H1 (cell line): ENCODE results near the gene SKIL. TPM values are rescaled to one million over a fixed set of nuclear protein-coding genes. Genes with fewer than 3 reads are reported as not detected.

Source experiments
- CTCF ChIA-PET: fragments of 300-600 bp; sonication (Branson Sonifier 250); formaldehyde crosslinking; loops from one replicate; lab custom pipeline; 2021; ENCODE audit not compliant: partially characterized antibody; lab: Charles Lee
- POLR2A ChIA-PET: fragments of 300-600 bp; sonication (Branson Sonifier 250); formaldehyde crosslinking; loops from one replicate; lab custom pipeline; 2021; ENCODE audit warnings: inconsistent platforms; ENCODE audit not compliant: partially characterized antibody; lab: Charles Lee
- DNase-seq, 2 experiments: peaks; one replicate each; pipeline versions ENCODE4 v3.0.0 to v3.0.0-alpha.2; 2010 to 2022; ENCODE audit warnings: low spot score in 2 of 2, low read depth in 1 of 2, mixed read lengths in 1 of 2
- FAIRE-seq: peaks from 2 replicates; lab custom pipeline; 2011; peaks lifted over from hg19 to GRCh38; lab: Jason Lieb, UNC
- H2AFZ ChIP-seq: 2 replicates; pipeline ENCODE4 v1.8.1; 2012; ENCODE audit warnings: low read length, inconsistent platforms
- H2AK5ac ChIP-seq: 2 replicates; pipeline ENCODE4 v1.6.1; 2013; ENCODE audit warnings: low read depth, low read length
- H2BK120ac ChIP-seq: replicated peaks from 2 replicates; pipeline ENCODE3; 2013; ENCODE audit warnings: low read depth, low read length, inconsistent platforms
- H2BK12ac ChIP-seq: 2 replicates; pipeline ENCODE4 v1.6.1; 2013; ENCODE audit warnings: low read depth, low read length
- H2BK15ac ChIP-seq: 2 replicates; pipeline ENCODE4 v1.6.1; 2013; ENCODE audit warnings: low read length
- H2BK20ac ChIP-seq: 2 replicates; pipeline ENCODE4 v1.6.1; 2013; ENCODE audit warnings: low read length
- H2BK5ac ChIP-seq: 2 replicates; pipeline ENCODE4 v1.6.1; 2013; ENCODE audit warnings: low read depth, low read length
- H3K14ac ChIP-seq: 2 replicates; pipeline ENCODE4 v1.6.1; 2013; ENCODE audit warnings: inconsistent platforms; ENCODE audit not compliant: insufficient read length
- H3K18ac ChIP-seq: 2 replicates; pipeline ENCODE4 v1.6.1; 2013; ENCODE audit warnings: low read length; ENCODE audit errors: extremely low read depth
- H3K23ac ChIP-seq: 2 replicates; pipeline ENCODE4 v1.6.1; 2013; ENCODE audit warnings: inconsistent platforms; ENCODE audit not compliant: insufficient read length
- H3K23me2 ChIP-seq: 2 replicates; pipeline ENCODE4 v1.6.1; 2013; ENCODE audit warnings: low read depth, low read length
- H3K27ac ChIP-seq: 2 replicates; pipeline ENCODE4 v1.6.1; 2011; ENCODE audit warnings: low read depth, low read length, inconsistent platforms
- H3K27me3 ChIP-seq, 4 experiments: replicated peaks in 1 of 4; 1 replicate in 1 of 4; 2 replicates in 3 of 4; pipeline versions ENCODE4 v1.6.1 to v1.8.1; 2011 to 2013; ENCODE audit warnings: low read length in 3 of 4, mild to moderate bottlenecking in 3 of 4, inconsistent platforms in 2 of 4, mixed read lengths in 2 of 4, moderate library complexity in 1 of 4; ENCODE audit not compliant: control insufficient read depth in 3 of 4, insufficient read depth in 3 of 4; ENCODE audit errors: extremely low read depth in 1 of 4
- H3K36me3 ChIP-seq, 4 experiments: 2 replicates each; pipeline versions ENCODE4 v1.6.1 to v1.8.1; 2011 to 2013; ENCODE audit warnings: mild to moderate bottlenecking in 4 of 4, low read length in 3 of 4, moderate library complexity in 2 of 4, control low read depth in 1 of 4, inconsistent platforms in 1 of 4; ENCODE audit not compliant: insufficient read depth in 4 of 4, control insufficient read depth in 2 of 4
- H3K4ac ChIP-seq: replicated peaks from 2 replicates; pipeline ENCODE3; 2013; ENCODE audit warnings: low read length, low read depth, mixed read lengths, inconsistent platforms; ENCODE audit not compliant: insufficient read length
- H3K4me1 ChIP-seq, 4 experiments: replicated peaks in 1 of 4; 1 replicate in 1 of 4; 2 replicates in 3 of 4; pipeline versions ENCODE4 v1.6.1 to v1.8.1; 2011 to 2013; ENCODE audit warnings: low read length in 3 of 4, inconsistent platforms in 2 of 4, mixed read lengths in 1 of 4; ENCODE audit not compliant: insufficient read depth in 4 of 4, control insufficient read depth in 3 of 4
- H3K4me2 ChIP-seq, 2 experiments: 2 replicates each; pipeline versions ENCODE4 v1.6.1 to v1.8.1; 2011 to 2013; ENCODE audit warnings: low read depth in 2 of 2, low read length in 2 of 2, control low read depth in 1 of 2, inconsistent platforms in 1 of 2, mild to moderate bottlenecking in 1 of 2; ENCODE audit not compliant: insufficient read depth in 1 of 2
- H3K4me3 ChIP-seq, 4 experiments: fragments of 200-600, 300-600 bp in 1 of 4; sonication (generic), shearing (Covaris generic), sonication (Bioruptor Twin) in 1 of 4; 2 replicates each; pipeline versions ENCODE4 v1.5.1 to v1.8.1; 2011 to 2016; ENCODE audit warnings: low read length in 4 of 4, low read depth in 3 of 4, control low read depth in 2 of 4, inconsistent platforms in 2 of 4, mild to moderate bottlenecking in 2 of 4, mixed read lengths in 1 of 4, moderate library complexity in 1 of 4; ENCODE audit not compliant: insufficient read depth in 2 of 4; ENCODE audit errors: extremely low read depth in 1 of 4
- H3K56ac ChIP-seq: replicated peaks from 2 replicates; pipeline ENCODE3; 2013; ENCODE audit warnings: low read depth, mild to moderate bottlenecking, mixed read lengths, low read length, inconsistent platforms; ENCODE audit not compliant: insufficient read length
- H3K79me1 ChIP-seq: 2 replicates; pipeline ENCODE4 v1.6.1; 2013; ENCODE audit warnings: low read depth, low read length, control low read depth
- H3K79me2 ChIP-seq, 2 experiments: 2 replicates each; pipeline versions ENCODE4 v1.6.1 to v1.8.1; 2012 to 2013; ENCODE audit warnings: low read length in 2 of 2, mild to moderate bottlenecking in 2 of 2, inconsistent platforms in 1 of 2; ENCODE audit not compliant: insufficient read depth in 2 of 2, control insufficient read depth in 1 of 2
- H3K9ac ChIP-seq, 4 experiments: replicated peaks in 1 of 4; 1 replicate in 1 of 4; 2 replicates in 3 of 4; pipeline versions ENCODE4 v1.6.1 to v1.8.1; 2011 to 2013; ENCODE audit warnings: low read depth in 3 of 4, low read length in 3 of 4, control low read depth in 2 of 4, mild to moderate bottlenecking in 2 of 4, moderate library complexity in 2 of 4, inconsistent platforms in 1 of 4; ENCODE audit errors: extremely low read depth in 1 of 4
- H3K9me3 ChIP-seq, 2 experiments: 2 replicates each; pipeline versions ENCODE4 v1.6.1 to v1.8.1; 2012 to 2013; ENCODE audit warnings: mild to moderate bottlenecking in 2 of 2, moderate library complexity in 2 of 2, control low read depth in 1 of 2, inconsistent platforms in 1 of 2, low read depth in 1 of 2, low read length in 1 of 2, mixed read lengths in 1 of 2; ENCODE audit not compliant: insufficient read depth in 2 of 2
- H4K20me1 ChIP-seq, 2 experiments: replicated peaks in 1 of 2; 2 replicates each; pipeline versions ENCODE3 to v1.8.1; 2011 to 2013; ENCODE audit warnings: inconsistent platforms in 2 of 2, low read length in 2 of 2, mild to moderate bottlenecking in 1 of 2; ENCODE audit not compliant: insufficient read depth in 2 of 2, control insufficient read depth in 1 of 2
- H4K5ac ChIP-seq: 2 replicates; pipeline ENCODE4 v1.6.1; 2013; ENCODE audit warnings: low read length, low read depth, mixed read lengths, inconsistent platforms; ENCODE audit not compliant: insufficient read length
- H4K8ac ChIP-seq: 2 replicates; pipeline ENCODE4 v1.8.0; 2013; ENCODE audit warnings: mild to moderate bottlenecking, moderate library complexity, low read length, inconsistent platforms; ENCODE audit not compliant: insufficient read depth; ENCODE audit errors: extremely low read depth
- H4K91ac ChIP-seq: replicated peaks from 2 replicates; pipeline ENCODE3; 2013; ENCODE audit warnings: low read length, mixed read lengths, inconsistent platforms; ENCODE audit not compliant: insufficient read length
- HDAC6 ChIP-seq: IDR thresholded peaks from one replicate; pipeline ENCODE4 v1.7.1; 2012; ENCODE audit warnings: low read depth, mild to moderate bottlenecking, inconsistent platforms, low read length, moderate library complexity
- SAP30 ChIP-seq: fragments of 300-600 bp; sonication (generic); IDR thresholded peaks from 2 replicates; pipeline ENCODE4 v1.7.1; 2012; ENCODE audit warnings: low read length, moderate library complexity, mild to moderate bottlenecking, inconsistent platforms; ENCODE audit not compliant: insufficient read depth, insufficient replicate concordance
- SUZ12 ChIP-seq: fragments of 200-600 bp; sonication (generic); IDR thresholded peaks from 2 replicates; pipeline ENCODE4 v1.6.1; 2012; ENCODE audit warnings: mild to moderate bottlenecking, inconsistent platforms, low read length, moderate library complexity, mixed read lengths
- ZNF274 ChIP-seq: IDR thresholded peaks from 2 replicates; pipeline ENCODE4 v1.7.0; 2012; ENCODE audit warnings: low read length, borderline replicate concordance; ENCODE audit errors: extremely low read depth
- WGBS, 2 experiments: shearing (Covaris generic) in 1 of 2; methylation state at CpG; one replicate each; pipeline versions ENCODE4 v1.1.6 to v1.1.7; 2013 to 2015; ENCODE audit warnings: low lambda C conversion rate in 2 of 2, mixed read lengths in 2 of 2, inconsistent platforms in 1 of 2, low coverage in 1 of 2, missing lambda C conversion rate in 1 of 2; ENCODE audit not compliant: insufficient replicate concordance in 2 of 2, insufficient coverage in 1 of 2, insufficient read length in 1 of 2; ENCODE audit errors: extremely low coverage in 1 of 2, missing lambda C conversion rate in 1 of 2; 5-methylcytosine and 5-hydroxymethylcytosine counted together
- polyA plus RNA-seq, 7 experiments: library from polyadenylated mRNA; depleted of rRNA in 3 of 7; stranded (reverse) in 5 of 7; unstranded in 2 of 7; fragments of >200 nt in 5 of 7; fragments of 200-250 nt in 2 of 7; gene quantifications; 1 replicate in 5 of 7; 2 replicates in 1 of 7; 4 replicates in 1 of 7; pipeline versions ENCODE4 v1.2.1 to v1.2.3, GENCODE V29; 2011 to 2013; ENCODE audit warnings: missing spikeins in 2 of 7, mixed read lengths in 2 of 7
- total RNA-seq: library from RNA; stranded (reverse); fragmentation: NEBNext Ultra II Directional; extraction: Animal tissue kit (Norgen Biotek cat#: 25700); gene quantifications from 2 replicates; pipeline ENCODE4 v1.2.1, GENCODE V29; 2021

Gene SKIL
- total and polyA plus RNA-seq, 2 of the 8 experiments (the other 6 are each of a cell fraction or from before 2014, with no cell fraction given): 13.2 to 277 TPM

GRCh38 chr3:170420307-170420821 is 62.8 kb downstream of the SKIL start:
- TF ChIP-seq SUZ12 (0 out of 2 replicates have a peak, but pooled peaks have one; percentile 18), ZNF274 (no peak), SAP30 (no peak), HDAC6 (no peak)

More at GRCh38 chr3:170420307-170420821, 62.8 kb downstream of the SKIL start:
- H2BK15ac ChIP-seq: no peak overlapping the region
- no peak overlapping the region for H4K8ac ChIP-seq
- H2BK5ac ChIP-seq: no peak overlapping the region
- H3K4me2 ChIP-seq: peak overlapping the region; percentile 54 to 74
- H2BK20ac ChIP-seq: no peak overlapping the region
- H4K20me1 ChIP-seq: peaks cover 0 to 3% of the 10 kb centered on the region in 2 experiments
- FAIRE-seq (no peak), DNase-seq (no peak)
- no peak overlapping the region for H3K14ac ChIP-seq
- H3K4ac ChIP-seq: no peak overlapping the region
- H3K79me2 ChIP-seq: no peaks in the 10 kb centered on the region
- CTCF ChIA-PET: interaction anchor here (1.0 to 10.6 kb wide), 4 partner anchors 9 to 392 kb away, joined by 4 to 273 read pairs (median 6); no protein-coding TSS in a partner anchor
- H2AK5ac ChIP-seq: no peak overlapping the region
- H3K4me1 ChIP-seq: peaks cover 2 to 11% (median 6%) of the 10 kb centered on the region in 4 experiments
- H3K18ac ChIP-seq: no peak overlapping the region
- 58% methylated on average over 17 of the region's 17 CpGs; no CpG with 5 or more reads in 1 of the 2 experiments for WGBS, 2 experiments
- H3K9ac ChIP-seq: no peak overlapping the region
- H2BK120ac ChIP-seq: no peak overlapping the region
- H3K56ac ChIP-seq: no peak overlapping the region
- no peaks in the 10 kb centered on the region for H3K36me3 ChIP-seq
- no peak overlapping the region for H4K91ac ChIP-seq
- H3K4me3 ChIP-seq: peak overlapping the region; percentile 21 to 61 (median 49); a peak in 7 of 8 replicates
- no peak overlapping the region for H4K5ac ChIP-seq
- no peak overlapping the region for H2BK12ac ChIP-seq
- H3K27me3 ChIP-seq: peaks cover 10 to 39% (median 31%) of the 10 kb centered on the region in 4 experiments
- peaks cover 7% of the 10 kb centered on the region; the same call in 1 of the 2 replicates for H3K23me2 ChIP-seq
- H3K9me3 ChIP-seq: no peaks in the 10 kb centered on the region
- H2AFZ ChIP-seq: 0 out of 2 replicates have a peak overlapping the region, but pooled peaks have one; percentile 3
- H3K79me1 ChIP-seq: no peaks in the 10 kb centered on the region
- H3K27ac ChIP-seq: no peak overlapping the region
- H3K23ac ChIP-seq: no peak overlapping the region
- POLR2A ChIA-PET: interaction anchor here (1.1 kb wide), 1 partner anchor 10 kb away, joined by 3 read pairs; no protein-coding TSS in a partner anchor
